GM15510 (cell line): ENCODE results near the gene HOXA10.

Experiments
- POLR2A ChIP-seq: IDR thresholded peaks from 3 replicates; pipeline ENCODE4 v1.6.1; 2011; ENCODE audit warnings: borderline replicate concordance; ENCODE audit not compliant: insufficient read length; ENCODE audit errors: extremely low read depth

HOXA10 gene

DNA sequence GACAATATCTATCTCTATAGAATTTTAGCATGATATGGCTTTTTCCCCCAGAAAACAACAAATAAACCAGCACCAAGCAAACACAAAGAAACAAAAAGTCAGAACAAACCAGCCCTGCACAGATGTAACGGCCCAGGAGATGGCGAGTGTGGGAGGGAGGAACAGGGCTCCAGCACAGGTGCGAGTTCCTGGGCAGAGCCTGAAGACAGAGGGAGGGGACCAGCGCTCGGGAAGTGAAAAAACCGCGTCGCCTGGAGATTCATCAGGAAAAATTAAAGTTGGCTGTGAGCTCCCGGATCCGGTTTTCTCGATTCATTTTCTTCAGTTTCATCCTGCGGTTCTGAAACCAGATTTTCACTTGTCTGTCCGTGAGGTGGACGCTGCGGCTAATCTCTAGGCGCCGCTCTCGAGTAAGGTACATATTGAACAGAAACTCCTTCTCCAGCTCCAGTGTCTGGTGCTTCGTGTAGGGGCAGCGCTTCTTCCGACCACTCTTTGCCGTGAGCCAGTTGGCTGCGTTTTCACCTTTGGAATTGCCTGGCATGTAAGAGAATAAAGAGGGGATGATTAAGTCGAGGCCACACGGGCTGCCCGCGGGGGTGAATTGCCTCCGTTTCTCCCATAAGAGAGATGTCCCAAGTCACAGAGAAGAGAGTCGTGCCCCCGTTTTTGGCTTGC lies 2.3 kb downstream of the HOXA10 start:
- TF ChIP-seq POLR2A = no peak

DNA sequence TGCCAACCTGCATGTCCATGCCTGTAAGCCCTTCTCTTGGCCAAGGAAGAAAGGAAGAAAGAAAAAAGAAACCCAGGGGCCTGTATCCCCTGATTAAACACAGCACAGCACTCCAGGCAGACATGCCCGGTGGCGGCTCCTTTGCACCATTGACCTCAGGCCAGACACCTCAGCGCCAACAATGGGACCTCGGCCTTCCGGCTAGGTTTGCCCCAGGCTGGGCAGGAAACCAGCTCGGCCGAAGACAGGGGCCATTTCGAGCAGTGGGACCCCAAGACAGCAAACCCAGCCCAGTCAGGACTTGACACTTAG lies 2.8 kb downstream of the HOXA10 start:
- TF ChIP-seq POLR2A = no peak

DNA sequence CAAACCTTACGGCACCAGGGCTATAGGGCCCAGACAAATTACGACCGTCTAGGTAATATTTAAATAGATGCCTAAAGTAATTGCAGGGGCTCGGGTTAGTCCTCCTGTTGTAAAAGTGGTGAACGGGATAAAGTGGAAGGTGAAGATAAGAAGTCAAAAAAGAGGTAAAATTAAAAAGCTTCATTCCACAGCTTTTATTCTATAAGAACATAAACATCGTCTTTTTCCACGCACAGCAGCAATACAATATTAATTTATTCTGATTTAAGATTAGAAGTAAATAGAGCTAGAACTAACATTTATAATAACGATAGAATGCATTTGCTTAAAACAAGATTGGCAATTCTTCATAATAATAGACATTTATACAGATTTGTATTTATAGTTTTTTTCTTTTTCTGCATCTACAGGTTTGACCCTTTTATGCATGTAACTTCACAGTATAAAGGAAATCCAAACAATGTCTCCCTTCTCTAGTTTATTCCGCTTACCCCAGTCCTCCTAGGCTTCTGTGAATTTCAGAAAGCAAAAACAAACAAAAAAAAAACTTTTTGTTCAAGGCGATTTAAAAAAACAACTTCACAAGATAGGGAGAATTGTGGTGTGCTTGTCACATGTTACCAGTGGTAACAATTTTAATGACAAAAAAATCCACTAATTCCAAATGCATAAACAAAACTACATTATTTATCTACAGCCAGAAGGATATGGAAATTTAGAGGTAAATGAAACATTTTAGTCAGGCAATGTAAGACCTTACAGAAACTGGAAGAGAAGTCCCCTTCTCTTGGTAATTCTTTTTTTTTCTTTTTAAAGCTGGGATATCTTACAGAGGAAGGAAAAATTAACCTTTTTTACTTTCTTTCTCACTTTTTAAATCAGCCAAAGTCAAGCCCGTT lies 3.4 kb downstream of the HOXA10 start:
- TF ChIP-seq POLR2A = no peak

DNA sequence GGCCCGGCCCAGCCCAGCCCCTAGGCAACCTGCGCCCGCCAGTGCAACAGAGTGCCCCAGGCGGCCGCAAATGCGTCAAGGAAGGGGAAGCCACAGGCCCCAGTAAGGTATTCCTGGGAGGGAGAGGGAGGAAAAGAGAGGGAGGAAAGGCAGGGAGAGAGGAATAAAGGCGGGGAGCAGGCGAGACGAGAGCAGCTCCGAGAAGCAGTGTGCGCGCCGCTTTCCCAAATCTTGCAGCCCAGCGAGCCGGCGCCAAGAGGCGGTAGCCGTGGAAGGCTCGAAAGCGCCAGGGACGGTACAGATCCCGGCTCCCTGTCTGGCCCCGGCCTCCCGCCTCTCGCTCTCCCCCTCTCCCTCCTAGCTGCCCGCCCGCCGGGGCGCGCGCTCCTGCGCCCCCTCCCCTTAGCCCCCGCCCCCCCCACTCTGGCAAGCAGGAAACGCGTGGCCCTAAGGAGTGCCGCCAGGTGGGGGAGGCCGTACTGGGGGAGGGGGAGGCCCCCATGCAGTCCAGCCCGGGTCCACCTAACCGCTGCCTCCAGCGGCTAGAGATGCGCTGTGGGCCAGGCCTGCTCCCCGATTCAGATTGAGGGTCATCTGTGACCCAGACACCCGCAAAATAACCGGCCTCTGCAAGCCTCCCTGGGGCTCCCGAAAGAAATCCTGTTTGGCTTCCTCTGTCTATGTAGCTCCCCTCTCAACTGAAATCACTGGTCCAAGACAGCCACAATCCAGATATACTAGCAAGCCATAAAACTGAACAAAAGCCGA lies 4.3 kb downstream of the HOXA10 start:
- no peak for TF ChIP-seq POLR2A

DNA sequence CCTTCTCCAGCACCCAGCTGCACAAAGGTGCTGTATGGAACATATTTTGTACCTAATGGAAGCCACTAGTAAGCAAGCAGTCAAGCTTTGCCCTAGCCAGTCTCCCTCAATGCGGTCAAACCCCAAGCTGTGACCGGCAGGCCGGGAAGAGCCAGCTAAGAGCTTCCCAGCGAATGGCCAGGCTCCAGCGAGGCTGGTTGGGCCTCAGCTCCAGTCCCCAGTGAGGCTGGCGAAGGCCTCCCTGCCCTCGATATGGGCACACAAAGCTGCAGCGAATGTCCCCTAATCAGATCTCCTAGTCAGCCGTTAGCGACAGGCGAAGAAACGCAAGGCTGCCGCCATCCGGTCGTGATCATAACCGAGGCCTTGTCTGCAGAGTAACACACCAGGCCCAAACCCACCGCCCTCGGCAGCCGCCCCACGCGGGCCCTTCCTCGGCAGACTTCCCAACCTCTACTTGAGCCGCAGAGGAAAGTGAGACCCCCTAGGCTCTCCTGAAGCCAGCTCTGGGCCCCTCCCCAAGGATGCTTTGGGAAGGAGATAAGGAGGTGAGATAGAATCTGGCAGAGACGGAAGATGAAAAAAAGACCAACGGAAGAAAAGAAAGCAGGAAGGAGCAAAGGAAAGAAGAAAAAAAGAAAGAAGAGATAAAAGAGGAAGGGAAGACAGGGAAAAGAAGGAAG lies 5.7 kb downstream of the HOXA10 start:
- TF ChIP-seq POLR2A = no peak

DNA sequence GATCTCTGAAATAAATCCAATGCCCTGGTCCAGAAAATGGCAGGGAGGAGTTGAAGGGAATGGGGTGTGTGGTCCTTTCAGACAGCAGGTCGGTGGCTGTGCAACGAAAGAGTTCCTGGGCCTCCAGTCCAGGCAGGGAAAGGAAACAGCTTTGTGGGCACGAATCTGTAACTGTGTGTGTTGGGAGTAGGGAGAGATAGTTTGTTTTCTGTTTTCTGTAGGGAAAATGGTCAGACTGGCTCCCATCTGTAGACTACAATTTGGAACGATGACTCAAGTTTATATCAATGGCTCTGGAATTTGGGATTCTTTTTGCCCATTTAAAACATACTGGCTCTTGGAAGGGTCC lies 6.2 kb downstream of the HOXA10 start:
- TF ChIP-seq POLR2A = no peak

DNA sequence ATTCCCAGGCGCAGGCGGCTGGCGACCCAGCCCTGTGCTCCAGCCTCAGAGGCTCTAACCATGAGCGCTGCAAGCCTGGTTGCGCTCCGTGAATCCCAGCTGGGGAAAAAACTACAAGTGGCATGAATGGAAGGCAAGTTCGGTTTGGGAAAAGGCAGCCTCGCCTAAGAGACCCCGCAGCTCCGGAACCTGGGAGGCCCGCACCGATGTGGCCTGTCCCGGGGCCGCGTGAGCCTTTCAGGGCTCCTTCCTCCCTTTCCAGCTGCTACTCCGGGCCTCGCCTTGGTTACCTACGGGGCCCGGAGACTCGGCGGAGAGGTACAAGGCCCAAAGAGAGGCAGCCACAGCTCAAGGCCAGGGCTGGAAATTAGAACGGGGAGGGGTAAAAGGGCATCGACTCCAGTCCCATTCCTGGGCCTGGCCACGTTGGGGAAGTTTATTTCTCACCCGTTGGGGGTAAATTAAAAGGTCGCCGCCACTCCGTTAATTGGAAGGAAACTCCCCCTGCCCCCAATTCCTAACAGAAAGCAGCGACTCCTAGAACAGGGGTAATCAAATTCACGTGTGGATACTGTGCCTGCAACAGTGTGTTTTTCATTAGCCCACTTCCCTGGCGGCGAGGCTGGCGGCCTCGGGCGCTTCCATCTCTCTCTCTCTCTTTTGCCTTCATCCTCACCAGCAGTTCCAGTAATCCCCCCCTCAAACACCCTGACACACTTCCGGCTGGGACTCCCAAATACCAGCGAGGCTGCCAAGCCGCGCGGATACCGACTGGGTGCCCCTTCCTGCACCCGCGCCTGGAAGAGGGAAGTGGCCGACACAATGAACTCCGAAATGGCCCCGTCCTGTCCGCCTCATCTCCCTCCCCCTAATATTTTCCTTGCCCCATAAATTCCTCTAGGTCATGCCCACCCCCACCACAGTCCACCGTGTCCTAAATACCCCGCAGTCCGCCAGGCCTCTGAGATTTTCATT lies 7.3 kb downstream of the HOXA10 start:
- TF ChIP-seq POLR2A = no peak

DNA sequence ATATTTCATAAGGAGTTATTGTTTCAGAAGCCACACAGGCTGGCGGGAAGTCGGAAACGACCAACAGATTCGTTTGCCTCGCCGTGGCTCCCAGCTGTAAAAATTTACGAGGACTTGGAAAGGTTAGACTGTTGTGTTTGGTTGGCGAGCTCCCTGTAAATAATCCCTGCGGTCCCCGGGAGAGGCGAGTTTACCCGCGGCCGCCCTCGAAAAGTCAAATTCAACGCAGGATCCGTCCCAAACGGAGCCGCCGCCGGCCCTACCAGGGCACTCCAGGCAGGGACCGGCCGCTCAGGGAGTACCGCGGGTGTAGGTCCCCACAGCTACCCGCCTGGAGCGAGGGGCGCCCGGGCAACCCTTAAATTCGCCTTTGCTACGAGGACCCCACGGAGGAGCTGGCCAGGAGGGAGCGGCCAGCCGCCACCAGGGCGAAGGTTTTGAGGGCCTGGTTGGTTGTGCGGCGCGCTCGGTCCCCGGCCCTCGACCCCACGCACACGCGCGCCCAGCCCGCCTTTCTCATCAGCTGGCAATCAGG lies 8.1 kb downstream of the HOXA10 start:
- no peak for TF ChIP-seq POLR2A

DNA sequence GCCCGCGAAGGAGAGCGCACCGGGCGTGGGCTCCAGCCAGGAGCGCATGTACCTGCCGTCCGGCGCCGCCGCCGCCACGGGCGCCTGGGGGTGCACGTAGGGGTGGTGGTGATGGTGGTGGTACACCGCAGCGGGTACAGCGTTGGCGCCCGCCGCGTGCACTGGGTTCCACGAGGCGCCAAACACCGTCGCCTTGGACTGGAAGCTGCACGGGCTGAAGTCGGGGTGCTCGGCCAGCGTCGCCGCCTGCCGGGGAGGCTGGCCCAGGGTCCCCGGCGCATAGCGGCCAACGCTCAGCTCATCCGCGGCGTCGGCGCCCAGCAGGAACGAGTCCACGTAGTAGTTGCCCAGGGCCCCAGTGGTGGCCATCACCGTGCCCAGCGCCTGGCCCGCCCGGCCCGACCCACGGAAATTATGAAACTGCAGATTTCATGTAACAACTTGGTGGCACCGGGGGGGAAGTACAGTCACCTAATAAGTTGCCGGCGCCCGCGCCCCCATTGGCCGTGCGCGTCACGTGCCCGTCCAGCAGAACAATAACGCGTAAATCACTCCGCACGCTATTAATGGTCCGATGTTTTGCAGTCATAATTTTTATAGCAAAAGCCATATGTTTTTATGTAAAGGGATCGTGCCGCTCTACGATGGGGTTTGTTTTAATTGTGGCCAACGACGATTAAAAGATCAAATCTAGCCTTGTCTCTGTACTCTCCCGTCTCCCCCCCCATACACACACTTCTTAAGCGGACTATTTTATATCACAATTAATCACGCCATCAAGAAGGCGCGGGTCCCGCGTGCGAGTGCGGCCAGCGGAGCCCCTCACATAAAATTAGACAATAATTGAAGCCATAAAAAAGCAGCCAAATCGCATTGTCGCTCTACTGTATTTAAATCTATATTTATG lies 8.8 kb downstream of the HOXA10 start, which contains the start of gene HOXA9:
TSS of gene HOXA9 (minus strand) at position 449 of the 907 bp plus-strand sequence. CDS start at position 369, 80 bp downstream.
- TF ChIP-seq POLR2A = no peak

DNA sequence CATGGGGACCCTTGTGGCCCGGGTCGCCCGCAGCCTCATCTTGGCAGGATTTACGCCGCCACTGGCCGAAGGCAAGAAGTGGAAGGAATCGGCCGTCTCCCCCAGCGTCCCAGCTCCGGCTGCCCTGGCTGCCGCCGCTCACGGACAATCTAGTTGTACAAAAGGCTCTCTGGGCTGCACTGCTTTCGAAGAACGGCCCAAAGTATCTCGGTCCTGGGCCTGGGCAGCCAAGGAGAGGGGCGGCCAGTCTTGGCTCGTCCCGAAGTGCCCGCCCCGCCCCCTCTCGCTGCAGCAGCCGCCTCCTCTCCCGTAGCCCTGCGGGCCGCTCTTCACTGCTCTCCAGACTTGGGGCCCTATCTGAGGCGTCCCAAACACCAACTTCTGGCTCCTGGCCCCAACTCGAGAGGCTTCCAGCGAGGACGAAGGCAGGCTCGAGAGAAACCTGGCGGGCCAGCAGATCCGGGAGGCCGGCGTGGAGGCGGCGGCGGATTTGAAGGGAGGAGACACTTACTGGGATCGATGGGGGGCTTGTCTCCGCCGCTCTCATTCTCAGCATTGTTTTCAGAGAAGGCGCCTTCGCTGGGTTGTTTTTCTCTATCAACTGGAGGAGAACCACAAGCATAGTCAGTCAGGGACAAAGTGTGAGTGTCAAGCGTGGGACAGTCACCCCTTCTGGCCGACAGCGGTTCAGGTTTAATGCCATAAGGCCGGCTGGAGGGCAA lies 9.6 kb downstream of the HOXA10 start:
- no peak for TF ChIP-seq POLR2A

DNA sequence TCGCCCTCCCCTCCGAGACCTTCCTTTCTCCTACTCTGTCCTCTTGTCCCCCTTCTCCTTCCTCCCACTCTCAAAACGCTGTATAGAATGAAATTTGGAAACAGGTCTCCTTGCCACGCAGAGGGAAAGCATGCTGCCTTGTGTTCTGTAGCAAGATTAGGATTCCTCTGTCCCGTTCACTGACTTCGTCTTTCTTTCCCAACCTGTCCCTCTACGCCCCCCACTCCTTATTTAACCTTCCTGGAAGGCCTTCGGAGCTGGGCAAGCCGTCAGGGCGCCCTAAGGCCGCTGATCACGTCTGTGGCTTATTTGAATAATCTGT lies 10.1 kb downstream of the HOXA10 start:
- TF ChIP-seq POLR2A = no peak
